Lower lobe of right lung (tissue), 2 donors: ENCODE measurements around the gene CLUH. TPM values are rescaled to one million over a fixed set of nuclear protein-coding genes. Genes with fewer than 3 reads are reported as not detected.

ENCODE experiments used
- ATAC-seq, 2 donors: fragments of 200-7000 bp; cut with Tn5 transposase; one replicate each; pipeline ENCODE4 v1.9.1; 2020 to 2022; ENCODE audit warnings: mild to moderate bottlenecking in 2 of 2, moderate library complexity in 2 of 2
- DNase-seq: peaks from one replicate; pipeline ENCODE4 v3.0.0-alpha.2; 2020
- H3K27ac ChIP-seq: fragments of 200-600 bp; one replicate; pipeline ENCODE4 v1.8.0; 2022
- H3K27me3 ChIP-seq: fragments of 200-600 bp; one replicate; pipeline ENCODE4 v1.8.0; 2022; ENCODE audit warnings: low read depth
- H3K36me3 ChIP-seq: fragments of 200-600 bp; one replicate; pipeline ENCODE4 v1.8.0; 2022; ENCODE audit warnings: mild to moderate bottlenecking
- H3K4me1 ChIP-seq: fragments of 200-600 bp; one replicate; pipeline ENCODE4 v1.8.0; 2022
- H3K4me3 ChIP-seq: fragments of 200-600 bp; one replicate; pipeline ENCODE4 v1.8.0; 2022; ENCODE audit warnings: mild to moderate bottlenecking
- H3K9me3 ChIP-seq: fragments of 200-600 bp; one replicate; pipeline ENCODE4 v1.8.0; 2022
- CTCF ChIP-seq: fragments of 200-600 bp; IDR thresholded peaks from one replicate; pipeline ENCODE4 v1.8.0; 2022; ENCODE audit warnings: antibody characterized with exemption, mild to moderate bottlenecking
- intact Hi-C: fragments of 100-400 bp; cut with DNase I; formaldehyde crosslinking; loops from one replicate; pipeline ENCODE4 v1.11.0; 2022
- microRNA-seq: library from miRNA; unstranded; fragments of <30 nt; microRNA quantifications from one replicate; pipeline ENCODE4 v1.2.0, GENCODE V29; 2020; ENCODE audit warnings: borderline number of aligned reads
- total RNA-seq: library from RNA; stranded (reverse); fragmentation: NEBNext Ultra II Directional; extraction: Animal tissue kit (Norgen Biotek cat#: 25700); gene quantifications from one replicate; pipeline ENCODE4 v1.2.1, GENCODE V29; 2021
- donor health status: DM: no; HTN: yes; CAD: no; lungs with severe emphysema.

The CLUH gene
- total RNA-seq, 1 donor from 2014 or later = 48.8 TPM

GRCh38 chr17:2647957-2648356 is 63.6 kb downstream of the CLUH start:
- peaks cover 37% of the 10 kb centered on the region for H3K36me3 ChIP-seq

GRCh38 chr17:2644971-2645370 is 66.6 kb downstream of the CLUH start:
- Histone ChIP-seq H3K9me3 (no peaks in the 10 kb centered on the region), H3K4me3 (no peak overlapping the region), H3K36me3 (peaks cover 59% of the 10 kb centered on the region), H3K4me1 (no peaks in the 10 kb centered on the region), H3K27ac (no peak overlapping the region), H3K27me3 (no peaks in the 10 kb centered on the region)
- DNase-seq (no peak), ATAC-seq (no peak)
- intact Hi-C loops = no loop called here
- TF ChIP-seq CTCF = no peak

More at GRCh38 chr17:2647957-2648356, 63.6 kb downstream of the CLUH start:
- Histone ChIP-seq H3K27me3 (no peaks in the 10 kb centered on the region), H3K4me1 (no peaks in the 10 kb centered on the region), H3K27ac (no peak overlapping the region), H3K9me3 (no peaks in the 10 kb centered on the region), H3K4me3 (no peak overlapping the region)
- no peak for DNase-seq
- no peak for ATAC-seq
- TF ChIP-seq CTCF = no peak
- intact Hi-C loops = no loop called here

Small RNA genes within 50 kb of the gene (microRNA-seq; reads per million reads assigned to microRNA genes)
- not detected for gene MIR1253
- not detected for gene MIR6776

Other genes with a start within 250 kb of the CLUH start
- 32.0 TPM for gene METTL16, start 199.9 kb downstream of the CLUH start, total RNA-seq
- 129 TPM for gene PAFAH1B1, start 118.1 kb downstream of the CLUH start, total RNA-seq
- gene CCDC92B, start 37.9 kb upstream of the CLUH start, total RNA-seq = 0.12 TPM
- 17.0 TPM for gene RAP1GAP2, start 84.7 kb upstream of the CLUH start, total RNA-seq